ENCODE measurements around the gene UBA5.

GRCh38 chr3:132642539-132642847 is 17.6 kb upstream of the UBA5 start:
- TF ChIP-seq CTCF (IDR thresholded peaks at IDR 0.05) (peak in 1 of 6 experiments; percentile 3), POLR2A (IDR thresholded peaks at IDR 0.05) (no peak)

Measured in thyroid gland (tissue), 4 donors.